ENCODE measurements around the gene ANO8.
A peak's percentile ranks its signal among the peaks of the same experiment; 100 is the strongest.
"Not testable (repeated sequence)": the region's sequence is repeated elsewhere in the genome, so short reads cannot be mapped to it uniquely, and the experiment has no call there.

Gene ANO8

GRCh38 chr19:17296976-17297375, 37.7 kb downstream of the ANO8 start:
- Histone ChIP-seq H3K27ac (peak overlapping the region in 1 of 21 experiments; percentile 26), H3K4me3 (no peak overlapping the region)

DNA sequence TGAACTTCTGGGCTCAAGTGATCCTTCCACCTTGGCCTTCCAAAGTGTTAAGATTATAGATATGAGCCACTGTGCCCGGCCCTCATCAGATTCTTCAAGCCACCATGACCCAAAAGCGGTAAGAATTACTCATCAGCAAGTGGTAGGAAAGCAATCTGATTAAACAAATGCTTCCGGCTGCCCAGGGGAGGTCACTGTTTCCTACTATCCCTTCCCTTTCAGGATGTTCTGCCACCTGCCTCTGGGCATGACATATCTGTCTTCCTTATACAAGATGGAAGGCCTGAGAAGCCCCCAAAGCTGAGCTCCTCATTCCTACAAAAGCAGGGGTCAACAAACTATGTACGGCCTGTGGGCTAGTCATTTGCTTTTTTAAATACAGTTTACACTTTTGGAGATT, 38.4 kb downstream of the ANO8 start:
- H3K4me3 ChIP-seq: no peak overlapping the region
- H3K27ac ChIP-seq: no peak overlapping the region

DNA sequence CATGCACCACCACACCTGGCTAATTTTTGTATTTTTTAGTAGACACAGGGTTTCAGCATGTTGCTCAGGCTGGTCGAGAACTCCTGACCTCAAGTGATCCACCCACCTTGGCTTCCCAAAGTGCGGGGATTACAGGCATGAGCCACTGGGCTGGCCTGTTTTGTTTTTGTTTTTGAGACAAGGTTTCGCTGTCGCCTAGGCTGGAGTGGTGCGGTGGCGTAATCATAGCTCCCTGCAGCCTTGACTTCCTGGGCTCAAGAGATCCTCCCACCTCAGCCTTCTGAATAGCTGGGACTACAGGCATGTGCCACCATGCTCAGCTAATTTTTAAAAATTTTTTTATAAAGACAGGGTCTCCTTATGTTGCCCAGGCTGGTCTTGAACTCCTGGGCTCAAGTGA, 39.1 kb downstream of the ANO8 start:
- not testable (repeated sequence) for H3K4me3 ChIP-seq, H3K27ac ChIP-seq

DNA sequence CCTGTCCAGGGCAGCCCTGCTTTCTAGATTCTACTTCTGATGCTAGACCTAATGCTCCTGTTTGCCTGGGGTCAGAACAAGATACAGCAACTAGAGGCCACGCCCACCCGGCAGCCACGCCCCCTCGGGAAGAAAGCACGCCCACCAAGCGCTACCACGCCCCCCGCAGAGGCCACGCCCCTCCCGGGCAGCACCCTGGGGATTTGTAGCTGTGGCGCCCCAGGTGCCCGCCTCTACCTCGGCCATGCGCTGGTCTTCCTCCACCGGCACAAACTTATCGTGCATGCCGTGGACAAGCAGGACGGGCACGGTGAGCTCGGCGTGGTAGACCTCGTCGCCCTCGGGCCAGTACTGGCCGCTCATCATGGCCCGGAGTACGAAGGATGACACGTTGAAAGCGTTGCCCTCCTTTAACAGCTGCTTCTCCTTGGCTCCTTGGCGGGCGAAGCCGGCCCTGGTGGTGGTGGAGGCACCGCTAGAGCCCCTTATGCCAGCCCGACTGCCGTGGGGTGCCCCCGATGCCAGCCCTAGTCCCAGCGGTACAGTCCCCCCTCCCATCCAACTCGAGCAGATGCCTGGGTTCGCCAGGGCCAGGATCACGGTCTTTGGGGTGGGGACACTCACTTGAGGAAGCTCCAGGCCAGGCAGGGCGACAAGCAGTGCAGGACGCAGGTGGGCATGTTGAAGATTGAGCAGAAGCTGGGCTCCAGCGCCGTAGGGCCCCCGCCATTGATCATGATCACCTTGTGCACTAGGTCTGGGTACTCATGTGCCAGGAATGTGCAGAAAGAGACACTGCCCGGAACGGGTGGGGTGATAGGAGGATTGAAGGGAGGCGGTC, 40.4 kb downstream of the ANO8 start:
- H3K4me3 ChIP-seq: no peak overlapping the region
- H3K27ac ChIP-seq: no peak overlapping the region

GRCh38 chr19:17293605-17294004, 41.0 kb downstream of the ANO8 start:
- no peak overlapping the region for H3K4me3 ChIP-seq

DNA sequence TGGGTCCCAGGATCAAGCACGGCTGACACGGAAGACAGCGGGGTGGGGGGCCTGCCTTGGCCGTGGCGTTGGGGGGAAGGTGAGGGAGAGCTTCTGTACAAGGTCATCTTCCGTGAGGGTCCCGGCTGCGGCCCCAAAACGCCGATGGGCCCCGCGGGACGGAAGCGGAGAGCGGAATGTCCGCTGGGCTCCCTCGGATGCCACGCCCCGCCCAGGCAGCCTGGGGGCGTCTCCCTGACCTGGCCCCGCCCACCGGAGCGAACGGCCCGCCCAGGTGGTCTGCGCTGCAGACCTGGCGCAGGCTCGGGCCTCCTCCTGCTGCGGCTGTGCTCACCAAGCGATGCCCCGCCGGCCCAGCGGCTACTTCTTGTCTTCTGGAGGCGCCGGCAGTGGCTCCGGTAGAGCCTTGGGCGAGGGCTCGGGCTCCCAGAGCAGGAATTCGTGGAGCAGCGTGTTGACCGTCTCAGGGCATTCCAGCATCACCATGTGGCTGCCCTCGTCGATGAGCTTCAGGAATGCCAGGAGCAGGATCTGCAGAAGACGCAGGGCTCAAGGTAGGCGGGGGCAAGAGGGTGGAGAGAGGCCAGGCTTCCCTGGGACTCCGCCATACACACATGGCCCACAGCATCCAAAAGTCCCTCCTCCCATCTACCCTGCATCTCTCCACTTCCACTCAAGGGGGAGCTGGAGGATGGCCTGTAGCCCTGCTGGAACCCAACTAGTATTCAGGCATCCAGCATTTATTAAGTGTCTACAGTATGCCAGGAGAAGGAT, 42.2 kb downstream of the ANO8 start:
- H3K27ac ChIP-seq: peak overlapping the region in 16 of 21 experiments; percentile 1 to 80 (median 54)
- peak overlapping the region; percentile 38 to 55 (median 47) for H3K4me3 ChIP-seq

More at GRCh38 chr19:17293605-17294004, 41.0 kb downstream of the ANO8 start:
- H3K27ac ChIP-seq: no peak overlapping the region

DNA sequence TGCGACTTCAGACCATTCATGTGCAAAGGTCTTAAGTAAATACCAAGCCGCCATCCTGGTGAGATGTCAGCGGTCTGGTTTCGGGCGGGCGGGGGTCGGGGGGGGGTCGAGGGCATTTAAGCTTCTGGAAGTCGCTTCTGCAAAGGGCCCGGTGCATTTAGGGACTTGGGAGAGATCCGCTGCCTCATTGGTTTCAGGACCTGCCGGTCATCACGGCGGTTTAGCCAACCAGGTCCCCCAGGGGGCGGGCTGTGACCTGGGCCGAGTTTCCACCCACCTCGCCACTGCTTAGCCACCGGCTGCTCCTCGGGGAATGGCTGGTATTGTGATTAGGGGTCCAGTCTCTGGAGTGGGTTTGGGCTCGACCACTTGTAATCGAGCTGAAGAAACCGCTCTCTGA, 45.2 kb downstream of the ANO8 start:
- no peak overlapping the region for H3K27ac ChIP-seq
- H3K4me3 ChIP-seq: no peak overlapping the region

- no peak overlapping the region for H3K27ac ChIP-seq
- no peak overlapping the region for H3K4me3 ChIP-seq
These were observed 47.9 kb downstream of the ANO8 start for GRCh38 chr19:17286752-17287151.

- Histone ChIP-seq H3K27ac (no peak overlapping the region), H3K4me3 (no peak overlapping the region)
These were observed 48.4 kb downstream of the ANO8 start for GRCh38 chr19:17286263-17286662.

DNA sequence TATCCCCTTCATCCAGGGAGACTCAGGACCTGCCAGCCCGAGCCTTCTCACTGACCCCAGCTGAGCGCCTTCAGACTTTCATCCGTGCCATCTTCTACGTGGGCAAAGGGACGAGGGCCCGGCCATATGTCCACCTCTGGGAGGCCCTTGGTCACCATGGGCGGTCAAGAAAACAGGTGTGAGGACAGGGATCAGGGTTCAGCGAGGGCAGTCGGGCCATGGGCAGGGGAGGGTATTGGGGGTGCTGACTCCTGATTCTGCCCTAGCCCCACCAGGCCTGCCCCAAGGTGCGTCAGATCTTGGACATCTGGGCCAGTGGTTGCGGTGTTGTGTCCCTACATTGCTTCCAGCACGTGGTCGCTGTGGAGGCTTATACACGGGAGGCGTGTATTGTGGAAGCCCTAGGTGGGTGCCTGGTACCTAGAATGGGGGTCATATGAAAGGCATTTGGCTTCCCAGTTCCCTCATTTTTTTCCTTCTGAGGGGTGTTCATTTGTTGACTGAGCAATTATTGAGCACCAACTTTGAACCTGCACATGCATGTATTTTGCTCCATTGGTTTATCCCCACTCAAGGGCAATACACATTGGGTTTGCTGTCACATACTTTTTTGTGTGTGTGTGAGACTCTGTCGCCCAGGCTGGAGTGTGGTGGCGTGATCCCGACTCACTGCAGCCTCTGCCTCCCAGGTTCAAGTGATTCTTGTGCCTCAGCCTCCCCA, 49.1 kb downstream of the ANO8 start:
- H3K27ac ChIP-seq: no peak overlapping the region
- no peak overlapping the region for H3K4me3 ChIP-seq

DNA sequence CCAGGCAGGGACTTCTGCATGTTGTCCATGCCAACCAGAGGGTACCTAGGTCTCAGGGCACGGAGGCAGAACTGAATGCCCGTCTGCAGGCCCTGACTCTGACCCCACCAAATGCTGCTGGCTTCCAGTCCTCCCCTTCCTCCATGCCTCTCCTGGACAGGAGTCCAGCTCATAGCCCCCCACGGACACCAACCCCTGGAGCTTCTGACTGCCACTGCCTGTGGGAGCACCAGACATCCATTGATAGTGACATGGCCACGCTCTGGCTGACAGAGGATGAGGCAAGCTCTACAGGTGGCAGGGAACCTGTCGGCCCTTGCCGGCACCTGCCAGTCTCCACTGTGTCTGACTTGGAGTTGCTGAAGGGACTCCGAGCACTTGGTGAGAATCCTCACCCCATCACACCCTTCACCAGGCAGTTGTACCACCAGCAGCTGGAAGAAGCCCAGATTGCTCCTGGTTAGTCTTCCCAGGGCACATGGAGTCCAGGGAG, 51.1 kb downstream of the ANO8 start:
- no peak overlapping the region for H3K4me3 ChIP-seq
- H3K27ac ChIP-seq: no peak overlapping the region

DNA sequence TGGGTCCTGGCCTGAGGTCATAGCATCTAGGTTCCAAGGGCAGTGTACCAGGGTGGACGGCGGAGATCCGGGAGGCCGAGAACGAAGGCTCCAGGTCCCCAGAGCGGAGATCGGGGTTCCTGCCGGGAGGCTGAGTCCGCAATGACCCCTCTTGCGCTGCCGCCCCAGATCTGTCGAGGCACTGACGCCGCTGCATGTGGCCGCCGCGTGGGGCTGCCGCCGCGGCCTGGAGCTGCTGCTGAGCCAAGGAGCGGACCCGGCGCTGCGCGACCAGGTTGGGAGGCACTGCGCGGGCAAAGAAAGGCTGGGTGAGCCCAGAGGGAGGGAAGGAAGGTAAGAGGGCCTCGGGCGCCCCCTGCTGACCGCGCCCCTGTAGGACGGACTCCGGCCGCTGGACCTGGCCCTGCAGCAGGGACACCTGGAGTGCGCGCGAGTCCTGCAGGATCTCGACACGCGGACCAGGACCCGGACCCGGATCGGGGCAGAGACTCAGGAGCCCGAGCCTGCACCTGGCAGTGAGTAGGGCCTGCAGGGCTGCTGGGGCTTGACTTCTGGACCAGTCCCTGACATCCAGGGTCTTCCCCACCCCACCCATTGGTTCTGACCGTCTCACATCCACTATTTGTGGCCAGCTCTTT, 52.0 kb downstream of the ANO8 start:
- Histone ChIP-seq H3K27ac (peak overlapping the region in 1 of 21 experiments; percentile 23), H3K4me3 (peak overlapping the region in 6 of 7 experiments; percentile 6 to 38 (median 30))

- peak within 1 kb of the TSS in 1 of 21 experiments; percentile 23 for H3K27ac ChIP-seq
- peak within 1 kb of the TSS; percentile 6 to 38 (median 28) for H3K4me3 ChIP-seq
These were observed 53.0 kb downstream of the ANO8 start, which contains the start of gene ANKLE1 for GRCh38 chr19:17281391-17282304. ANKLE1 (plus strand) TSS chr19:17281901; CDS start chr19:17281921, 20 bp downstream.

DNA sequence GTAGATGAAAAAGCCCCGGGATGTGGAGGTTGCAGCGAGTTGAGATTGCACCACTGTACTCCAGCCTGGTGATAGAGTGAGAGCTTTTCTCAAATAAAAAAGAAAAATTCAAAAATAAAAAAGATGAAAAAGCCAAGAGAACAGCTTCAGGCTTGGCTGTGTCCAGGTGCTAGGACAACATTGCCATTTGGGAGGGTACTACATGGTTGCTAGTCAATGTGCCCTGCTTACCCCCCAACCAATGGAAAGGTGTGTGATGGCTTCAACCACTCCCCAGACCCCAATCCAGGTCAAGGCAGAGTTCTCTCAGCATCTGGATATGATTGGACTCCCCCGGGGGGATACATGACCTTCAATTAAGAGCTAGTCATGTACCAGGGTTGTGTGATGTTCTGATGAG, 55.2 kb downstream of the ANO8 start:
- H3K4me3 ChIP-seq: no peak overlapping the region
- no peak overlapping the region for H3K27ac ChIP-seq

GRCh38 chr19:17275441-17276175, 59.0 kb downstream of the ANO8 start:
- Histone ChIP-seq H3K4me3 (no peak overlapping the region), H3K27ac (no peak overlapping the region)

- not testable (repeated sequence) for H3K4me3 ChIP-seq, H3K27ac ChIP-seq
These were observed 59.8 kb downstream of the ANO8 start for GRCh38 chr19:17274892-17275291.

All from skin epidermis (tissue), 12 donors.